ENCODE data around the gene ZC3H18. TPM values are rescaled to one million over a fixed set of nuclear protein-coding genes. Genes with fewer than 3 reads are reported as not detected.

Gene ZC3H18
- total and polyA plus RNA-seq, 3 experiments from 2014 or later, result 21.6 to 102 (median 91.4) TPM

DNA sequence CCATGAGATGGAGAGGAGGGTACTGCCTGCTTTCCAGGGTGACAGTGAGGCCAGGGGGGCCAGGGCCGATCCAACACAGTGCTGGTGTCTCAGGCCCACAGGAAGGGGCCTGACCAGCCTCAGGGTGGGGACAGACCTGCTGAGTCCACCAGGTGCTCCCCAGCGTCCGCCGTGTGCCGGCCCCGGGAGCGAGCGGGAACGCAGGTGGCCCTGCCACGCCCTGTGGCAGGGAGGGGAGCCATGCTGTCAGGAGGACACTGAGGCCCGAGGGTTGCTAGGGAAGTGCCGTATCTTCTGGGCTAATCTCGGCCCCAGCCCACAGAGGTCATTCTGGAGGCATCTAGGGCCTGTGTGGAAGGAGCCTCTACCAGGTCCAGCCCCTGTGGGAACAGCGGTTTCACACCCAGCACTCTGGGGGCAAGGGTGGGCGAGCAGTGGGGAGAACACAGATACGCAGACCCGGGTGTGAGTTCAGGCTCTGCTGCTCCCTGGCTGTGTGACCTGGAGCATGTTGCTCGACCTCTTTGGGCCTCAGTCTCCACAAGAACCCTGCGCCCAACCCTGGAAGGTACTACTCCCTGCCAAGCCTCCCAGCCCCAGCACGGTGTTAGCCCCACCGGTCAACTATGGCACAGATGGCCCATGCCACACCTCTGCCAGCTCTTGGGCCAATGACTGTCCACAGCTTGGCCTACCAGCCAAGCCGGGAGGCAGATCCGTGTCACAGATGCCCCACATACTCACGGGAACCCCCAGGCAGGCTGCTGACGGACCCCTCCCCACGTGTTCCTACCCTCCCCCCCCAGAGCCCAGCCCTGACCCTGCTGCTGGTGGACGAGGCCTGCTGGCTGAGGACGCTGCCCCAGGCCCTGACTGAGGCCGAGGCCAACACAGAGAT, 43.9 kb upstream of the ZC3H18 start:
- H3K27me3 Mint-ChIP-seq, result peaks cover 0 to 2% of the 10 kb centered on the region in 2 donors
- no peaks in the 10 kb centered on the region for H3K9me3 ChIP-seq (ENCODE audit: low read length)
- H3K9me3 Mint-ChIP-seq, result peaks cover 0 to 2% (median 0%) of the 10 kb centered on the region in 5 donors
- peaks cover 0 to 8% (median 3%) of the 10 kb centered on the region in 3 donors for H3K4me1 Mint-ChIP-seq
- ChIA-PET CTCF (interaction anchor here (0.9 to 1.1 kb wide), 2 partner anchors 78 to 83 kb away, joined by 3 read pairs; no protein-coding TSS in a partner anchor), POLR2A (no interaction called here)
- no peak for DNase-seq
- H3K27me3 ChIP-seq (ENCODE audit: insufficient read depth, low read length, poor library complexity, severe bottlenecking), result no peaks in the 10 kb centered on the region
- peaks cover 0 to 9% (median 0%) of the 10 kb centered on the region in 3 donors for H3K36me3 Mint-ChIP-seq
- no peak overlapping the region for H3K4me3 Mint-ChIP-seq
- H3K4me1 ChIP-seq (ENCODE audit: insufficient read depth, low read length), result peaks cover 7% of the 10 kb centered on the region
- no peak overlapping the region for H3K27ac ChIP-seq (ENCODE audit: low read depth, low read length)
- H3K27ac Mint-ChIP-seq, result peak overlapping the region in 1 of 8 donors; percentile 56
- no peak overlapping the region for H3K4me3 ChIP-seq (ENCODE audit: low read length)
- H3K36me3 ChIP-seq (ENCODE audit: insufficient read depth, low read length), result no peaks in the 10 kb centered on the region

DNA sequence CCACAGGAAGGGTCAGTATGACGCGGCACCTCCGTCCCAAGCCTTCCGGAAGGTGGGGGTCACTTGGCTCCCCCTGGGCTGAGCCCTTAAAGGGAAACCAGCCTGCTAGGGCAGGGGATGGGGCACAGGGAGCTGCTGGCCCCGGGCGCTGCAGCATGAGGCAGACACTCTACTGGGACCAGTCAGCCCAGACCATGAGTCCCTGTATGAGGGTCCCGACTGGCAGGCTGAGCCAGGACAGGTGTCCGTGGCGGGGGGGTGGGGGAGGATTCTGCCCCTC, 43.4 kb upstream of the ZC3H18 start:
- Mint-ChIP-seq H3K27ac (no peak overlapping the region), H3K9me3 (peaks cover 0 to 3% (median 0%) of the 10 kb centered on the region in 5 donors), H3K27me3 (peaks cover 0 to 4% of the 10 kb centered on the region in 2 donors), H3K36me3 (peaks cover 0 to 9% (median 0%) of the 10 kb centered on the region in 3 donors), H3K4me1 (peaks cover 0 to 8% (median 3%) of the 10 kb centered on the region in 3 donors), H3K4me3 (no peak overlapping the region)
- Histone ChIP-seq H3K27ac (ENCODE audit: low read depth, low read length) (no peak overlapping the region), H3K9me3 (ENCODE audit: low read length) (no peaks in the 10 kb centered on the region), H3K27me3 (ENCODE audit: insufficient read depth, low read length, poor library complexity, severe bottlenecking) (no peaks in the 10 kb centered on the region), H3K4me3 (ENCODE audit: low read length) (no peak overlapping the region), H3K4me1 (ENCODE audit: insufficient read depth, low read length) (peaks cover 7% of the 10 kb centered on the region), H3K36me3 (ENCODE audit: insufficient read depth, low read length) (no peaks in the 10 kb centered on the region)
- no peak for DNase-seq
- CTCF ChIA-PET, result interaction anchor here (1.1 kb wide), 1 partner anchor 83 kb away, joined by 3 read pairs; no protein-coding TSS in a partner anchor
- POLR2A ChIA-PET, result no interaction called here

DNA sequence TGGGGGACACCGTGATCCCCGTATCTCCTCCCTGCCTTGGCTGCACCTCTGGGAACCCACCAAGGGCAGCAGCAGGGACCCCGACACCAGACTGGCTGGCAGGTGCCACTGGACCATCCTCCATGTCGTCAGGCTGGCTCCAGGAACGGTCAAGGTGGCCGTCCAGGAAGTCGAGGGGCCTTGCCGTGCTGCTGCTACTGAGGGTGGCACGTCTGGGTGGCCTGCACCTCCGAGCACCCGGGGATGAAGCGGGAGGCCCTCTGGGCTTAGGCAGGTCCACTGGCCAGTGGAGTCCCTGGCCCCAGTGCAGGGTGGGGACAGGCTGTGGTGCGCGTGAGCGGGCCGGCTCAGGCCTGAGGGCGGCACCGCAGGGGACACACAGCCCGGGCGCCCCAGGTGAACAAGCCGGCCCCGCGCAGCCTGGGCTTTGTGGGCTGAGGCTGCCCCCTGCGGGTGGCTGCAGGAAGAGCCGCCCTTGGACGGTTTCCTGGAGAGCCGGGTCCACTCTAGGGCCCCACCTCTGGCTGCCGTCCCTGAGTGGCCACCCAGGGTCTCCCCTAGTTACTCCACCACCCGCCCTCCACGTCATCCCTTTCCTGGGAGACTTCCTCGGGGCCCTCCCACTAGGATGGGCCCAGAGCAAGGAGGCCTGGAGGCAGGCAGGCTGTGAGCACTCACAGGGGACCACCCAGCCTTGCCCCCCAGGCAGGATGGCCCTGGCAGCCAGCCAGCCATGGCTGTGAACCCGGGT, 42.8 kb upstream of the ZC3H18 start:
- H3K4me1 ChIP-seq (ENCODE audit: insufficient read depth, low read length), result peaks cover 7% of the 10 kb centered on the region

DNA sequence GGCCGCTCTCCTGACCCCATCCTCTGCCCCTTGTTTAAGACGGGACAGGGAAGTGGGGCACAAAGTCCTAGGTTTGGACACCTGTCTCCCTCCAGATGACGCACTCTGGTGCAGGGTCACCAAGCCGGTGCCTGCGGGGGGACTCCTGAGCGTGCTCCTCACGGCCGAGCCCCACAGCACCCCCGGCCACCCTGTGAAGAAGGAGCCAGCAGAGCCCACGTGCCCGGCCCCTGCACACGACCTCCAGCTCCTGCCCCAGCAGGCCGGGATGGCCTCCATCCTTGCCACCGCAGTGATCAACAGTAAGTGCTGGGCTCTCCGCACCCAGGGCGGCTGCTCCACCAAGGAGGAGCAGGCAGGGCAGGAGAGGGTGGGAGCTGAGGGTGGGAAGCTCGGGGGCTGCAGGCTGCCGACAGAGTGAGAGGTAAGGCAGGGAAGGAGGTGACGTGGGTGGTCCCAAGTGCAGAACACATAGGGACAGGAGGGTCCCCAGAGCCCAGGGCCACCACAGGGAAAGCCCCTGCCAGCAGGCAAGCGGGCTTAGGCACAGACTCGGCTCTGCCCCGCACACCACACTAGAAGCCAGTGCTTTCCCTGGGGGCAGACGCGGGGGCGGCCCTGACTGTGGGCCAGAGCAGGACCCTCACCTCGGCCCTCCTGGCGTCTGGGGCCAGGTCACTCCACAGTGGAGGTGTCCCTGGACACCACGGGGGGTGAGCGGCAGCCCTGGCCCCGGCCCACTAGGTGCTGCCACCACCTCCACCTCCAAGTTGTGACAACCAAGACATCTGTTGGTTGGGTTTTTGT, 42.1 kb upstream of the ZC3H18 start:
- H3K4me3 ChIP-seq (ENCODE audit: low read length), result no peak overlapping the region
- no peak for DNase-seq
- H3K9me3 ChIP-seq (ENCODE audit: low read length), result no peaks in the 10 kb centered on the region
- ChIA-PET CTCF (no interaction called here), POLR2A (no interaction called here)
- Mint-ChIP-seq H3K36me3 (peaks cover 0 to 5% (median 0%) of the 10 kb centered on the region in 3 donors), H3K4me1 (peaks cover 0 to 8% (median 3%) of the 10 kb centered on the region in 3 donors), H3K27ac (peak overlapping the region in 2 of 8 donors; percentile 43 to 54), H3K27me3 (peaks cover 0 to 4% of the 10 kb centered on the region in 2 donors), H3K9me3 (peaks cover 0 to 4% (median 0%) of the 10 kb centered on the region in 5 donors), H3K4me3 (peak overlapping the region in 1 of 7 donors; percentile 54)
- H3K36me3 ChIP-seq (ENCODE audit: insufficient read depth, low read length), result no peaks in the 10 kb centered on the region
- no peak overlapping the region for H3K27ac ChIP-seq (ENCODE audit: low read depth, low read length)
- H3K27me3 ChIP-seq (ENCODE audit: insufficient read depth, low read length, poor library complexity, severe bottlenecking), result no peaks in the 10 kb centered on the region
- peaks cover 7% of the 10 kb centered on the region for H3K4me1 ChIP-seq (ENCODE audit: insufficient read depth, low read length)

More for the DNA sequence above, 42.8 kb upstream of the ZC3H18 start:
- peaks cover 0 to 4% of the 10 kb centered on the region in 2 donors for H3K27me3 Mint-ChIP-seq
- POLR2A ChIA-PET, result no interaction called here
- Histone ChIP-seq H3K9me3 (ENCODE audit: low read length) (no peaks in the 10 kb centered on the region), H3K36me3 (ENCODE audit: insufficient read depth, low read length) (no peaks in the 10 kb centered on the region), H3K27ac (ENCODE audit: low read depth, low read length) (no peak overlapping the region), H3K27me3 (ENCODE audit: insufficient read depth, low read length, poor library complexity, severe bottlenecking) (no peaks in the 10 kb centered on the region), H3K4me3 (ENCODE audit: low read length) (no peak overlapping the region)
- H3K36me3 Mint-ChIP-seq, result peaks cover 0 to 7% (median 0%) of the 10 kb centered on the region in 3 donors
- CTCF ChIA-PET, result interaction anchor here (1.1 kb wide), 1 partner anchor 84 kb away, joined by 3 read pairs; no protein-coding TSS in a partner anchor
- peak; percentile 45 to 67 (median 50) for DNase-seq
- H3K4me1 Mint-ChIP-seq, result peaks cover 0 to 8% (median 3%) of the 10 kb centered on the region in 3 donors
- H3K9me3 Mint-ChIP-seq, result peaks cover 0 to 4% (median 0%) of the 10 kb centered on the region in 5 donors
- no peak overlapping the region for H3K4me3 Mint-ChIP-seq
- no peak overlapping the region for H3K27ac Mint-ChIP-seq

DNA sequence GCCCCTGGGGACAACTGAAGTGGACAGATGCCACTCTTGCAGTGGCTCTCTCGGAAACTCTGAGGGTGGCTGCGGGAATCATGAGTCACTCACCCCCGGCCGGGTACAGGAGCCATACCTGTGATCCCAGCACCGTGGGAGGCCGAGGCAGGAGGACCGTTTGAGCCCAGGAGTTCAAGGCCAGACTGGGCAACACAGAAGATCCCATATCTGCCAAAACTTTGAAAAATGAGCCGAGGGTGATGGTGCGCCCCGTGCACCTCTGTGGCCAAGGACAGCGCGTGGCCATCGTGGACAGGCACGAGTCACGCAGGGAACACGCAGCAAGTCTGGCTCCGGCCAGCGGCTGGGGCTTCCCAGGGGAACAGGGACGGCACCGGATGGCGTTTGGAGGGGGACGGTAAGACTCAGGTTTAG, 41.3 kb upstream of the ZC3H18 start:
- Mint-ChIP-seq H3K27me3 (peaks cover 0 to 4% of the 10 kb centered on the region in 2 donors), H3K9me3 (peaks cover 0 to 4% (median 0%) of the 10 kb centered on the region in 5 donors), H3K27ac (peak overlapping the region in 5 of 8 donors; percentile 7 to 95 (median 43)), H3K4me1 (peaks cover 0 to 8% (median 3%) of the 10 kb centered on the region in 3 donors), H3K36me3 (peaks cover 0 to 5% (median 0%) of the 10 kb centered on the region in 3 donors), H3K4me3 (peak overlapping the region in 2 of 7 donors; percentile 54 to 56)
- Histone ChIP-seq H3K27me3 (ENCODE audit: insufficient read depth, low read length, poor library complexity, severe bottlenecking) (no peaks in the 10 kb centered on the region), H3K27ac (ENCODE audit: low read depth, low read length) (no peak overlapping the region), H3K4me1 (ENCODE audit: insufficient read depth, low read length) (peaks cover 7% of the 10 kb centered on the region), H3K9me3 (ENCODE audit: low read length) (no peaks in the 10 kb centered on the region), H3K36me3 (ENCODE audit: insufficient read depth, low read length) (no peaks in the 10 kb centered on the region), H3K4me3 (ENCODE audit: low read length) (no peak overlapping the region)
- no peak for DNase-seq
- POLR2A ChIA-PET, result no interaction called here
- CTCF ChIA-PET, result no interaction called here

DNA sequence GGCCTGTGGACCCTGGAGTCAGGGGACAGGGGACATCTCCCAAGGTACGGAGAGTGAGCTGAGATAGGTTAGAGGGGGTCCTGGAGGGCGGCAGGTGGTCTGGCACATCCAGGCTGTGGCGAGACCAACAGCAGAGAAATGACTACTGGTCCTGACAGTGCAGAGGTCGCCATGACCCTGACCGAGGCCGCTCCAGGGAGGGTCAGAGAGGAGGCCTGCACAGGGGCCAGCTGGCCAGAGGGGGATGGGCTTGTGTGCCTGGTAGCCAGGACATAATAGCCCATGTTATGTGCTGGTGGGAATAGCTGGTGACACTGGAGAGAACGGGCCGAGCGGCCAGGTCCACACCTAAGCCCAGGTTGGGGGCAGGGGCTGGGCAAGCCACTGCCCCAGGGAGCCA, 40.6 kb upstream of the ZC3H18 start:
- POLR2A ChIA-PET, result no interaction called here
- peaks cover 0 to 5% (median 0%) of the 10 kb centered on the region in 3 donors for H3K36me3 Mint-ChIP-seq
- no peak overlapping the region for H3K4me3 ChIP-seq (ENCODE audit: low read length)
- H3K27me3 ChIP-seq (ENCODE audit: insufficient read depth, low read length, poor library complexity, severe bottlenecking), result no peaks in the 10 kb centered on the region
- H3K4me1 Mint-ChIP-seq, result peaks cover 0 to 8% (median 3%) of the 10 kb centered on the region in 3 donors
- CTCF ChIA-PET, result no interaction called here
- no peaks in the 10 kb centered on the region for H3K36me3 ChIP-seq (ENCODE audit: insufficient read depth, low read length)
- peaks cover 0 to 4% of the 10 kb centered on the region in 2 donors for H3K27me3 Mint-ChIP-seq
- H3K9me3 Mint-ChIP-seq, result peaks cover 0 to 4% (median 0%) of the 10 kb centered on the region in 5 donors
- H3K27ac Mint-ChIP-seq, result peak overlapping the region in 2 of 8 donors; percentile 54 to 61
- H3K27ac ChIP-seq (ENCODE audit: low read depth, low read length), result no peak overlapping the region
- no peaks in the 10 kb centered on the region for H3K9me3 ChIP-seq (ENCODE audit: low read length)
- no peak for DNase-seq
- peak overlapping the region in 2 of 7 donors; percentile 35 to 56 for H3K4me3 Mint-ChIP-seq
- peaks cover 7% of the 10 kb centered on the region for H3K4me1 ChIP-seq (ENCODE audit: insufficient read depth, low read length)

DNA sequence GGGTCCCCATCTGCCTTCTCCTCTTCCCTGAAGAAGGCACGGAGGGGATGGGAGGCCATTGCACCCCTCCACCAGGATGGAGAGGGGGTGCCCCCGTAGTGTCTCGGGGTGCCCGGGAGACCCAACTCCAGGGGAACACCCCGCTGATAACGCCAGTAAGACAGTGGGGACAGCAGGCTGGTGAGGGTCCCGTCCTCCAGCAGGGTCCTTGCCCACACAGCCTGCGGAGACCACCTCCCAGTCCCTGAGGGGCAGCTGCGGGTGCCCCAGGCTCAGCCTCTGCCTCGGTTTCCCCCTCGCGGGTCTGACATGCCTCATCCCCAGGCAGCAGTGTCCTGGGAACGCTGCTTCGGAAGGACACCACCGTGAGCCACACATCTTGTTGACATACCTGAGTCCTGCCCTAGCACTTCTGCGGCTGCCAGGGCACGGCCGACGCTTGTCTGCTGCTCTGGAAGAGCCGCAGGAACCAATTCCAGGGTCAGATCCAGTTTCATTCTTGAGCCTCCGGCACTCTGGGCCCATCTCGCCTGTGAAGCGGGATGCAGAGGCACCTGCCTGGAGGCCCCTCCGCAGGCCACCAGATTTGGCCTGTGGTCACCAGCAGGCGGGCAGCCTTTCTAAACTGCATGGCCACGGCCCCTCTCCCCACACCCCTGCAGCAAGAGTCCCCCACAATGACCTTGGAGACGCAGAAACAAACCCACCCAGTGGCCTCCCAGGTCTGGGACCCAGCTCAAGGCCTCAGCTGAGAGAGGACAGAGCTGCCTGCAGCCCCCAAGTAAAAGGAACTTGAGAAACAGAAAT, 39.9 kb upstream of the ZC3H18 start:
- H3K4me1 Mint-ChIP-seq, result peaks cover 0 to 10% (median 2%) of the 10 kb centered on the region in 3 donors
- H3K27ac ChIP-seq (ENCODE audit: low read depth, low read length), result no peak overlapping the region
- peak overlapping the region in 3 of 8 donors; percentile 27 to 73 (median 29) for H3K27ac Mint-ChIP-seq
- H3K4me3 ChIP-seq (ENCODE audit: low read length), result no peak overlapping the region
- ChIA-PET POLR2A (no interaction called here), CTCF (no interaction called here)
- H3K36me3 Mint-ChIP-seq, result peaks cover 0 to 6% (median 0%) of the 10 kb centered on the region in 3 donors
- DNase-seq, result no peak
- peak overlapping the region in 1 of 7 donors; percentile 74 for H3K4me3 Mint-ChIP-seq
- peaks cover 0 to 4% of the 10 kb centered on the region in 2 donors for H3K27me3 Mint-ChIP-seq
- peaks cover 8% of the 10 kb centered on the region for H3K4me1 ChIP-seq (ENCODE audit: insufficient read depth, low read length)
- H3K36me3 ChIP-seq (ENCODE audit: insufficient read depth, low read length), result no peaks in the 10 kb centered on the region
- peaks cover 0 to 4% (median 0%) of the 10 kb centered on the region in 5 donors for H3K9me3 Mint-ChIP-seq
- H3K9me3 ChIP-seq (ENCODE audit: low read length), result no peaks in the 10 kb centered on the region
- H3K27me3 ChIP-seq (ENCODE audit: insufficient read depth, low read length, poor library complexity, severe bottlenecking), result no peaks in the 10 kb centered on the region
